IPS-18c (cell line): ENCODE results near the gene RPL13.

Experiments
- H3K4me3 ChIP-seq: 2 replicates; pipeline ENCODE4 v1.7.0; 2013; ENCODE audit warnings: low read depth, mild to moderate bottlenecking, low read length, moderate library complexity; ENCODE audit not compliant: insufficient read depth
- H3K9me3 ChIP-seq: one replicate; pipeline ENCODE4 v1.6.1; 2013; ENCODE audit warnings: mild to moderate bottlenecking, low read length, moderate library complexity; ENCODE audit not compliant: control insufficient read depth, insufficient read depth

RPL13 gene

DNA sequence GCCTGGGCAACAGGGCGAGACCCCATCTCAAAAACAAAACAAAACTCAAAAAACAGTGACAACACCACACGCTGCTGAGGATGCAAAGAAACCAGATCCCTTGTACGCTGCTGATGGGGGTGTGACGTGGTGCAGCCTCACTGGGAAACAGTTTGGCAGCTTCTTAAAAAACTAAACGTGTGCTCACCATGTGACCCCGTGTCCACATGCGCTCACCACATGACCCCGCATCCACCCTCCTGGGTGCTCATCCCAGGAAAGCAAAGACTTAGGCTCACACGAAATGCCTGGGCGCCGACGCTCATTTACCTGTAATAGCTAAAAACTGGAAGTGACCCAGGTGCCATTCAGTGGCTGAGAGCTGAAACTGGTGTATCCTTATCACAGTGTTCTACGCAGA lies 19.9 kb upstream of the RPL13 start:
- no peak overlapping the region for H3K4me3 ChIP-seq
- no peaks in the 10 kb centered on the region for H3K9me3 ChIP-seq

DNA sequence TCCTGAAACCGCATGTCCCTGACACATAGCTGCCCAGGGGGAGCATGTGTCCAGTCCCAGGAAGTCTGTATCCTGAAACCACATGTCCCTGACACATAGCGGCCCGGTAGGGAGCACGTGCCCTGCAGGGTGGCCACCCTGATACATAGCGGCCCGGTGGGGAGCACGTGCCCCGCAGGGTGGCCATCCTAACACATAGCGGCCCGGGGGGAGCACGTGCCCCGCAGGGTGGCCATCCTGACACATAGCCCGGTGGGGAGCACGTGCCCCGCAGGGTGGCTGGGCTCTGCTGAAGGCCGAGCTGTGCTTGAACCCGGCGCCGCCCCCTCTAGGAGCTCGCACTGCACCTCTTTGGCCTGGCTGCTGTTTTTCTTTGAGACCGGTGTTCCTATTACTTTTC lies 18.7 kb upstream of the RPL13 start:
- H3K9me3 ChIP-seq, result no peaks in the 10 kb centered on the region

DNA sequence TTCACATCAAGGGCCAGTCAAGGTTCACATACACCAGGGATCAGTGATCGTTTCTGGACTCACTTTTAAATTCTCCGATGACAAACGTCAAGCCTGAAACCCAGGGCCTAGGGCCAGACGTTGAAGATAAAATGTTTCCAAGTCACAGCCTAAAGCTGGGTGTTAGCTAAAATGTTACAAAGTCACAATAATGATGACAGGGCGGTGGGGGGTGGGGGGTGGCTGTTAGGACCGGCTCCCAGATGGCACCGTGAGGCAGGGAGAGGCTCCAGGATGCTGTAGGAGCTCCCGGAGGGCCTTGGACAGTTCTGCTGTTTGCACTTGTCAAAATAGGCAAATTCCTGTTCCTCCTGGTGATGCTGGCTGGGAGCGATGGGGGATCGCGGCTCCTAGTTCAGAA lies 16.4 kb upstream of the RPL13 start:
- Histone ChIP-seq H3K4me3 (no peak overlapping the region), H3K9me3 (no peaks in the 10 kb centered on the region)

More for the DNA sequence above, 18.7 kb upstream of the RPL13 start:
- H3K4me3 ChIP-seq, result no peak overlapping the region

DNA sequence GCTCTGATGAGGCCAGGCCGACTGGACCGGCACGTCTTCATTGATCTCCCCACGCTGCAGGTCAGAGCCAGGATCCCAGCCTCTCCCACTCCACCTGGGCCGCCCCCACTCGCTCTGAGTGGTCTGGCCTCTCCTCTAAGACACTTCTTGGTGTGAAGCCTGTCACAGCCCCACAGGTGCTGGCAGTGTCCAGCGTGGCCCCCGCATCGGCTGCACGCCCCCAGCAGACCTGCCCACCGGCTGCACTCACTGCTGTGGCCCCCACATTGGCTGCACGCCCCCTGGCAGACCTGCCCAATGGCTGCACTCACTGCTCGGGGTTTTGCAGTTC lies 15.8 kb upstream of the RPL13 start:
- Histone ChIP-seq H3K4me3 (no peak overlapping the region), H3K9me3 (no peaks in the 10 kb centered on the region)

DNA sequence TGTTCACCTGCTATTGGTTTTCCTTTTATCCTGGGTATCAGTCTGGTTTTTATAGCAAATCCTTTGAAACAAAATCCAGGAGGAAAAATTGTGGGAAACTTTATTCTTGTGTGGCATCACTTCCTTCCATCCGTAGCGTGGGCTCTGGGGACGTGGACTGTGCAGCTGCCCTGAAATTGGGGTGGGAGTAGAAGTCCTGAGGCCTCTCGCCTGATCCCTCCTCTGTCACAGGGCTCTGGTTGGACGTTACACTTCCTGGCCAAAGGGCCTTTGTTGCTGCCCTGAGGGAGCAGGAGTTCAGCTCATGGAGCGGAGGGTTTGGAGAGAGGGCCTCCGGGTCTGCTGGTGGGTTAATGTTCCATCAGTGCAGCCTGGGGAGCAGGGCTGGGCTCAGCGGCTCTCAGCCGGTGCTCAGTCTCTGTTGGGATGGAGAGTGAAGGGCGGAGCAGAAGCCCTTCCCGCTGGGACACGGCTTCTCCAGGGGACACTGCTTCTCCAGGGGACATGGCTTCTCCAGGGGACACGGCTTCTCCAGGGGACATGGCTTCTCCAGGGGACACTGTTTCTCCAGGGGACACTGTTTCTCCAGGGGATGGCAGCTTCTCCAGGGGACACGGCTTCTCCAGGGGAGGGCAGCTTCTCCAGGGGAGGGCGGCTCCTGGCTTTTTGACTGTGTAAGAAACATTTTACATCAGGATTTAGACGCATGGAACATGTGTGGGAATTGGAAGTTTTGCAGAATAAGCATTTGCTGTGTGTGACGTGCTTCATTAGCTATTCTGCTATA lies 15.2 kb upstream of the RPL13 start:
- Histone ChIP-seq H3K4me3 (no peak overlapping the region), H3K9me3 (no peaks in the 10 kb centered on the region)

DNA sequence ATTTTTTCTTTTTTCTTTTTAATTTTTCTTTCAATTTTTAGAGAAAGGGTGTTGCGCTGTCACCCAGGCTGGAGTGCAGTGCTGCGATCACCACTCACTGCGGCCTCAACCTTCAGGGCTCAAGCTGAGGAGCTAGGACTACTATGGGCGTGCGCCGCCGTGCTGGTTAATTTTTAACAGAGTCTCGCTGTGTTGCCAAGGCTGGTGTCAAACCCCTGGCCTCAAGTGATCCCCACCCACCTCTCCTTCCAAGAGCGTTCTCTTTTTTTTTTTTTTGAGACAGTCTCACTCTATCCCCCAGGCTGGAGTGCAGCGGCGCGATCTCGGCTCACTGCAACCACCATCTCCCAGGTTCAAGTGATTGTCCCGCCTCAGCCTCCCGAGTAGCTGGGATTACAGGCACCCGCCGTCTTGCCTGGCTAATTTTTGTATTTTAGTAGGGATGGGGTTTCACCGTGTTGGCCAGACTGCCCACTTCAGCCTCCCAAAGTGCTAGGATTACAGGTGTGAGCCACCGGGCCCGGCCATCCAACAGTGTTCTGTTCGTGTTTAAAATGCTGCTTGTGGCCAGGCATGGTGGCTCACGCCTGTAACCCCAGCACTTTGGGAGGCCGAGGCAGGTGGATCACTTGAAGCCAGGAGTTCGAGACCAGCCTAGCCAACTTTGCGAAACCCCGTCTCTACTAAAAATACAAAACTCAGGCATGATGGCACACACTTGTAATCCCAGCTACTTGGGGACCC lies 14.5 kb upstream of the RPL13 start:
- no peaks in the 10 kb centered on the region for H3K9me3 ChIP-seq
- H3K4me3 ChIP-seq, result no peak overlapping the region

DNA sequence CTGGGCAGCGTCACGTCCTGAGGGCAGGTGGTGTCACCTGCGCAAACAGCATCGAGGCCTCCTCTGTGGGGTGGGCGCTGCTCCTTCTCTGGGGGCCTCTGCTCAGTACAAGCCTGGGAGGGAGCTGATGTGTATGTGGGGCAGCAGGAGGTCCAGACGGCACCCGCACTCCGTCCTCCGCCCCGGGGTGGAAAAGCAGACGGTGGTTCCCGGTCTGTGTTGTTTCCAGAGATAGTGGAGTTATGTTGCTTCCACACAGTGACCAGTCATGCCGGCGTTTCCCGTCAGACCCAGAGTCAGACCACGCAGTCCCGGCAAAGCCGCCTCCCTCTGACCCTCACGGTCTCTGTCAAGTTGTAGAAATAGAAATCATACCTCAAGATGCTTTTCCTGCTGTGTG lies 13.7 kb upstream of the RPL13 start:
- Histone ChIP-seq H3K9me3 (no peaks in the 10 kb centered on the region), H3K4me3 (no peak overlapping the region)

DNA sequence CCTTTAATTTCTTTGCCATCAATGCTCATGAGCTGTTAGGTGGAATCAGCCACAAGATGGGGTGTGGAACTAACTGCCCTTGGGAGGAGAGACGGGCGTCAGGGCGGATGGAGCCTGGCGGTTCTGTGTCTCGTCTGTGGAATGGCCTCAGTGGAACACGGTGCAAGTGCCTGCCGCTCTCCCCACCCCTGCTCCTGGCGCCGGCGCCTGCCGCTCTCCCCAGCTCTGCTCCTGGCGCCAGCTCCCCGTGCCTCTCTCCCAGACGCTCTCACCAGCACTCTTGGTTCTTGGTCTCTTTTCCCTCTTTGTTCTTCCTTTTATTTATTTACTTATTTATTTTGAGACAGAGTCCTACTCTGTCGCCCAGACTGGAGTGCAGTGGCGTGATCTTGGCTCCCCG lies 13.2 kb upstream of the RPL13 start:
- H3K9me3 ChIP-seq, result no peaks in the 10 kb centered on the region
- H3K4me3 ChIP-seq, result no peak overlapping the region

DNA sequence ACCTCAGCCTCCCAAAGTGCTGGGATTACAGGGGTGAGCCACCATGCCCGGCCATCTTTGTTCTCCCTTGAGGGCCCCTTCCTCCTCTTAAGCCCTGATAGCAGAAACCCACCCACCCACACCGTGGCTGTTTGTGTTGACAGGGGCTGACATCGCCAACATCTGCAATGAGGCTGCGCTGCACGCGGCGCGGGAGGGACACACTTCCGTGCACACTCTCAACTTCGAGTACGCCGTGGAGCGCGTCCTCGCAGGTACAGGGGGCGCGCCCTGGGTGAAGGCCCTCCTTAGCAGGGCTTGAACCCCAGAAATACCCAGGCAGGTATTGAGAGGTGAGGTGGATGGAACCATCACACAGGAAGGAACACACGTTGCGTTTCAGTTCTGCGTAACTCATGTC lies 12.6 kb upstream of the RPL13 start:
- Histone ChIP-seq H3K9me3 (no peaks in the 10 kb centered on the region), H3K4me3 (no peak overlapping the region)

DNA sequence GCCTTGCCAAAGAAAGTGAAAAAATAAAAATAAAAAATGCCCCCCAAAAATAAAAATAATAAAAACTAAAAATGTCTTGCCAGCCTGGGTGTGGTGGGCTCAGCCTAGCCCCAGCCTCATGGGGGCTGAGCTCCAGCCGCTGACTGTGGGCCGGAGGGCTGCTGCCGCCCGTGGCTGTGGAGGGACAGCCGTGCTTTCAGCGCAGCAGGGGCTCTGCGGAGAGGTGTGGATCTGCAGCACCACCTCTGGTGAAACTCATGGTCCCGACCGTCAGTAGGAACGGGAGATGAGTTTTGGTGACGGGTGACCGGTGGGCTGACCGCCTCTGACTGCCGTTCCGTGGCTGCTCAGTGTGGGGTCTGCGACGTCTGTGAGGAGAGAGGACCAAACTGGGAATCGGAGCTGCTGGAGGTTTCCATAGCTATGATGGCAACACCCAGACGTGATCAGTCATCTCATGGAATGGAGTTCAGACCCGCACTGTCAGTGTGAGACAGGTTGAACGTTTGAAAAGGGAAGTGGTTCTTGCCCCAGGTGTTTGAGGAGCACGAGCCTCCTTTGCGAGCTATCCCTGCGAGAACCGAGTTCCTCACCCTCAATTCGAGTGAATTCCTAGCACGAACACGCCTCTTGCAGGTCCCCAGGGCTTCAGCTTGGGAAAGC lies 12.0 kb upstream of the RPL13 start:
- H3K4me3 ChIP-seq, result no peak overlapping the region
- H3K9me3 ChIP-seq, result no peaks in the 10 kb centered on the region

DNA sequence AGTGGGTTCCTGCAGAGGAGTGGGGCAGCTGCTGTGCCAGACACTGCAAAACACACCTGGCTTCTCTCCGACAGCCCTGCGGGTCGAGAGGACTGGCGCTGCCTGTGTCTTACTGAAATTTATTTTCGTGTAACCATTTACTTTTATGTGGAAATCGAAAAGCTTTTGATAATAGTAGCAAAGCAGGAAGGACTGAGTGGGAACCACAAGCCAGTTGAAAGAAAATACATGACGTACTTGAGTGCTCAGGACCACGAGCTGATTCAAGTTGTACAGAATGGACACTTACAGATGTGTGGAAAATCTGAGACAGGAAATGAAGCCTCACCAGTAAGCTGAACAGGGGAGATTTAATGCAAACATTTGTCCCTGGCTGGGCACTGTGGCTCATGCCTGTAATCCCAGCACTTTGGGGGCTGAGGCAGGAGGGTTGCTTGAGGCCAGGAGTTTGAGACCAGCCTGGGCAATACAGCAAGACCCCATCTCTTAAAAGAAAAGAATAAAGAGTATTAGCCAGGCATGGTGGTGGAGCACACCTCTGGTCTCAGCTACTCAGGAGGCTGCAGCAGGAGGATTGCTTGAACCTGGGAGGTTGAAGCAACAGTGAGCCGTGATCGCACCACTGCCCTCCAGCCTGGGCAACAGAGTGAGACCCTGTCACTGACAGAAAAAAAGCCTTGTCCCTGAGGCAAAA lies 11.3 kb upstream of the RPL13 start:
- Histone ChIP-seq H3K4me3 (no peak overlapping the region), H3K9me3 (no peaks in the 10 kb centered on the region)

DNA sequence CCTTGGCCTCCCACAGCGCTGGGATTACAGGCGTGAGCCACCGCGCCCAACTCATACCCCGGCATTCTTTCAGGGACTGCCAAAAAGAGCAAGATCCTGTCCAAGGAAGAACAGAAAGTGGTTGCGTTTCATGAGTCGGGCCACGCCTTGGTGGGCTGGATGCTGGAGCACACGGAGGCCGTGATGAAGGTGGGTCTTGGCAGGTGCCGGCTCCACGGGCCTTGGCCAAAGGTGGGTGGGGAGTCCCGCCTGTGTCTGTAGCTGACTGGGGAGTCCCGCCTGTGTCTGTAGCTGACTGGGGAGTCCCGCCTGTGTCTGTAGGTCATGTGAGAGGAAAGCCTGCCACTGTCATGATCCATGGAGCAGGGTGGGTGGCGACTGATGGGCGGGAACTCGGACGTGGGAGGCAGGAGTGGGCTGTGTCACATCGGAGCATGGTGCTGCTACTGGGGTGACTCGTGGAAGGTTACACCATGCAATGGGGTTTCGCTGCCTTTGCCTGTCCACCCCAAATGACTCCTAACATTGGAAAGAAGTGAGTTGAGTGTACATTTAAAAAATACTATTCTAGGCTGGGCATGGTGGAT lies 10.0 kb upstream of the RPL13 start:
- Histone ChIP-seq H3K4me3 (no peak overlapping the region), H3K9me3 (no peaks in the 10 kb centered on the region)

DNA sequence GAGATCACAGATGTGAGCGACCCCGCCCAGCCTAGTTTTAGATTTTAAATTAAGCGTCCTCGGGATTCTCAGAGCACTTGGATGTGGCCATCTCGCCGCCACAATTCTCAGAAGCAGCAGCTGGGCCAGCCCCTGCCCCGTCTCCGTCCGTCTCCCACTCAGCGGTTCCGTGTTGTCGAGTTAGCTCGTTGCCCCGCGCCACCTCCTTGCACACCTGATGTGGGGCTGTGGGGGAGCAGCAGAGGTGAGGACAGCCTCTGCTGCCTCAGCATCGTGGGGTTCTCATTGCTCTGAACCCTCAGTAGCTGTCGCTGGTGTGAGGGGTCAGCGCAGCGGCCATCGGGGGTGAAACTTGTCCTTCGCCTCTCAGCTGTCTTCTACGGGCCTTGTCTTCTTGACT lies 8.2 kb upstream of the RPL13 start:
- no peak overlapping the region for H3K4me3 ChIP-seq
- H3K9me3 ChIP-seq, result no peaks in the 10 kb centered on the region

DNA sequence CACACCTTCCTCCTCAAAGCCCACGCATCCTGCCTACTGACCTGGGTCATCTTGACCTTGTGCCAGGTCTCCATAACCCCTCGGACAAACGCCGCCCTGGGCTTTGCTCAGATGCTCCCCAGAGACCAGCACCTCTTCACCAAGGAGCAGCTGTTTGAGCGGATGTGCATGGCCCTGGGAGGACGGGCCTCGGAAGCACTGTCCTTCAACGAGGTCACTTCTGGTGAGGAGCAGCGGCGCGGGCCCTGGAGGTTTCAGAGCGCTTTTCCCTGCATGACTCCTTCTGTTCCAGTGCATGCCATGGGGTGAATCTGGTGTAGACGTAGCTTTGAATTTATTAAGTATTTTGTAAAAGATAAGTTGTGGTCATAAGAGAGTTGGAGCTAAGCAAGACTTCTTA lies 7.6 kb upstream of the RPL13 start:
- Histone ChIP-seq H3K4me3 (no peak overlapping the region), H3K9me3 (no peaks in the 10 kb centered on the region)

DNA sequence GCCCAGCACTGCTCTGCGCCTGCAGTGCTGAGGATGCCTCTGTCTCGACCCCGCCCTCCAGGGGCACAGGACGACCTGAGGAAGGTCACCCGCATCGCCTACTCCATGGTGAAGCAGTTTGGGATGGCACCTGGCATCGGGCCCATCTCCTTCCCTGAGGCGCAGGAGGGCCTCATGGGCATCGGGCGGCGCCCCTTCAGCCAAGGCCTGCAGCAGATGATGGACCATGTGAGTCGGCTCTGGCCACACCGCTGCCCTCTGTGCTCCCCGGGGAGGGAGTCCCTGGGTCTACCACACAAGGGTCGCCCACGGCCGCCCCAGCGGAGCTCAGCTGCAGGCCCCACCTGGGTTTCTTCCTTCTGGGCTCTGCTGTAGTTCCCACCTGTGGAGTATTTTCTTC lies 6.7 kb upstream of the RPL13 start:
- H3K4me3 ChIP-seq, result no peak overlapping the region
- H3K9me3 ChIP-seq, result no peaks in the 10 kb centered on the region

DNA sequence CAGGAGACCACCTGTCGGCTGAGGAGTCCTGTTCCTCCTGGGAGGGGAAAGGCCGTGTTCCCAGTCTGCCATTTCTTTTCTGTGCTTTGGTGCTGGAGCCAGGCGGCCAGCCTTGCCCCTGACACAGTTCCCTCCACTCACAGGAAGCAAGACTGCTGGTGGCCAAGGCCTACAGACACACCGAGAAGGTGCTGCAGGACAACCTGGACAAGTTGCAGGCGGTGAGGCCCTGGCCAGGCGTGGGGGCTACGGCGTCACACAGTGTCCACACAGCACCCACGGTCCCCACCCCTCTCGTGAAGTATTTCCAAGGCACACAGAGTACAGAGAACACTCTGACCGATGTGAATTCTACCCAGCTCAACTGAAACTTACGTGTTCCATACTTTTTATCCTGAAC lies 6.1 kb upstream of the RPL13 start:
- H3K9me3 ChIP-seq, result no peaks in the 10 kb centered on the region

DNA sequence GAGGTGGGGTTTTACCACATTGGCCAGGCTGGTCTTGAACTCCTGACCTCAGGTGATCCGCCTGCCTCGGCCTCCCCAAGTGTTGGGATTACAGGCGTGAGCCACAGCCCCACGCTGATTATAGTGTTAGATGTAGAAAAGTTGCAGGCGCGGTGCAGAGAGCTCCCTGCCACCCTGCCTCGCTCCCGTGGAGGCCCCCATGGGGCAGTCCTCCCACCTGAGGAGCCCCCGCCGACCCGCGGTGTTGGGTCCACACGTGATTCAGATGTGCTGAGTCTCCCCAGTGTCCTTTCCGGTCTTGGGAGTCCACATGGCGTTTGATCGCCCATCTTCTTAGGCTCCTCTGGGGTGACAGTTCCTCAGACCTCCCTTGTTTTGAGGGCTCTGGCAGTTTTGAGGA lies 5.2 kb upstream of the RPL13 start:
- H3K4me3 ChIP-seq, result no peak overlapping the region
- no peaks in the 10 kb centered on the region for H3K9me3 ChIP-seq

More for the DNA sequence above, 6.1 kb upstream of the RPL13 start:
- no peak overlapping the region for H3K4me3 ChIP-seq
